A673 (cell line): ENCODE measurements around the gene NLK.

ENCODE experiments used
- CTCF ChIP-seq: fragments of 300-800, 200-600 bp; sonication (generic); conservative IDR thresholded peaks from 2 replicates; pipeline ENCODE4 v1.5.1; 2017; ENCODE audit warnings: low read depth, mild to moderate bottlenecking, antibody characterized with exemption, low read length, moderate library complexity, mixed read lengths
- EZH2 ChIP-seq: fragments of 200-600 bp; sonication (generic); IDR thresholded peaks from 2 replicates; pipeline ENCODE4 v1.6.1; 2017; ENCODE audit warnings: borderline replicate concordance, low read depth, mild to moderate bottlenecking, mixed read lengths, antibody characterized with exemption, low read length; ENCODE audit not compliant: poor library complexity, severe bottlenecking

DNA sequence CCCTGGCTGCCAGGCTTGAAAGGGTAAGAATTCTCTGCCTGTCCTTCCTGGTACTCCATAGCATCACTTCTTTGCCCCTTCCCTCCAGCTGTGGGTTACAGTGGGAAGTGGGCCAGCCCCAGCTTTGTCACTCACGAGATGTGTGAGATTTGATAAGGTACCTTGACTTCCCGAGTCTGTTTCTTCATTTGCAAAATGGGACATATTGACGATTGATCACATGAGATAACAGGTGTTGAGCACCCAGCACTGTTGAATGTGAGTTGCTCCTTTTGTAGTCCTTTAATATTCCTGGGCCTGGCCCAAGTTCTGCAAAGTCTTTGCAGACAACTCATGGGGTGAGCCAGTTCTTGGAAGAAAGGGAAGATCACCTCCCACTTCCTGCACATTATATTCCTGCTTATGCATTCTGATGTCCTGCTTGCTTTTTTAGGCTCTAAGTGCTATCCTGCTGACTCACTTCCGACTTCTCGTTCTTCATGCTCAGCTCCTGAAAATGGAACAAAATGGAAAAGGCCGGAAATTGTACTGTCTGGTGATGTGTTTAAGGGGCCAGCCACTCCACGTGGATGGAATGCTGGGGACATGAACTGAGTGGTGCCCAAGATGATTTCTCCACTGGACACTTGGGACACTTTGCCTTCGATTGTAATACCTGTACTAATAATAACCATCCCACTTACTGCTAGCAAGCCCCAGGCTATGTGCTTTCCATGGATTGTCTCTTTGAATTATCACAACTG lies 8.3 kb upstream of the NLK start:
- TF ChIP-seq CTCF (no peak), EZH2 (no peak)
